Measurements from ENCODE around the gene PTGER1. TPM values are rescaled to one million over a fixed set of nuclear protein-coding genes. Genes with fewer than 3 reads are reported as not detected.

PTGER1 gene
- total RNA-seq, 1 donor = 0.27 TPM

Small RNAs within 50 kb of the gene (small RNA-seq; reads per million reads assigned to genes)
- gene SNRPGP15 = not detected

Other genes with a start within 250 kb of the PTGER1 start
- 273 TPM for gene ADGRE5, start 93.9 kb downstream of the PTGER1 start, total RNA-seq
- gene DDX39A, start 56.0 kb downstream of the PTGER1 start, total RNA-seq = 128 TPM
- gene PKN1, start 42.0 kb downstream of the PTGER1 start, total RNA-seq = 177 TPM
- 35.0 TPM for gene GIPC1, start 20.8 kb upstream of the PTGER1 start, total RNA-seq
- 64.1 TPM for gene DNAJB1, start 43.0 kb upstream of the PTGER1 start, total RNA-seq
- gene TECR, start 54.2 kb upstream of the PTGER1 start, total RNA-seq = 99.9 TPM
- 373 TPM for gene NDUFB7, start 96.7 kb upstream of the PTGER1 start, total RNA-seq
- 0.81 TPM for gene CLEC17A, start 107.7 kb upstream of the PTGER1 start, total RNA-seq
- gene ADGRE3, start 199.5 kb upstream of the PTGER1 start, total RNA-seq = under 0.01 TPM
- gene ZNF333, start 214.7 kb upstream of the PTGER1 start, total RNA-seq = 27.5 TPM